ENCODE measurements around the gene TLCD4.

TLCD4 gene

DNA sequence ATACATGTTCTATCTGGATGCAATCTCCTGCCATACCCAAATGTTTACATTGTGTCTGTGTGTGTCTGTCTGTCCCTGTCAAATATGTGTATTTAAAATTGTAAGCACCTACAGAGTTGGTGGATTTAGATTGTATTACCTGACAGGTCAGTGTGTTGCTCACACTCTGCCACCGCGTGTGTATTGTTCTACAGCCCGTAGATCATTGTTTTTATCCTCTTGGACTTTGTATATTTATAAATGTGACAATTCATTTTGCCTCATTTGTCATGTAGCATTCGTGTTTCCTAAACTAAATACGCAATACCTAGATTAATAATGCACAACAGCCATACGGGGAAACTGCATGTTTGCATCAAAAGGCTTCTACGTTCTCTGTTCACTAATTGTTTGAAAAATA is 45.0 kb upstream of the TLCD4 start:
- TF ChIP-seq, protein P1, sequence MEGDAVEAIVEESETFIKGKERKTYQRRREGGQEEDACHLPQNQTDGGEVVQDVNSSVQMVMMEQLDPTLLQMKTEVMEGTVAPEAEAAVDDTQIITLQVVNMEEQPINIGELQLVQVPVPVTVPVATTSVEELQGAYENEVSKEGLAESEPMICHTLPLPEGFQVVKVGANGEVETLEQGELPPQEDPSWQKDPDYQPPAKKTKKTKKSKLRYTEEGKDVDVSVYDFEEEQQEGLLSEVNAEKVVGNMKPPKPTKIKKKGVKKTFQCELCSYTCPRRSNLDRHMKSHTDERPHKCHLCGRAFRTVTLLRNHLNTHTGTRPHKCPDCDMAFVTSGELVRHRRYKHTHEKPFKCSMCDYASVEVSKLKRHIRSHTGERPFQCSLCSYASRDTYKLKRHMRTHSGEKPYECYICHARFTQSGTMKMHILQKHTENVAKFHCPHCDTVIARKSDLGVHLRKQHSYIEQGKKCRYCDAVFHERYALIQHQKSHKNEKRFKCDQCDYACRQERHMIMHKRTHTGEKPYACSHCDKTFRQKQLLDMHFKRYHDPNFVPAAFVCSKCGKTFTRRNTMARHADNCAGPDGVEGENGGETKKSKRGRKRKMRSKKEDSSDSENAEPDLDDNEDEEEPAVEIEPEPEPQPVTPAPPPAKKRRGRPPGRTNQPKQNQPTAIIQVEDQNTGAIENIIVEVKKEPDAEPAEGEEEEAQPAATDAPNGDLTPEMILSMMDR (IDR thresholded peaks at IDR 0.05; ENCODE audit: low read depth, low read length, missing control alignments): no peak
- Histone ChIP-seq H3K36me3 (replicated peaks) (no peaks in the 10 kb centered on the region), H3K27me3 (replicated peaks) (no peaks in the 10 kb centered on the region), H3K27ac (peak overlapping the region; percentile 94), H3K4me3 (ENCODE audit: low read depth, low read length) (peak overlapping the region; percentile 76)
- no peak for DNase-seq
- in situ Hi-C loops (cut with HindIII; ENCODE audit: low pct_ligation_motif_present, low sequenced_read_pairs): no loop called here

DNA sequence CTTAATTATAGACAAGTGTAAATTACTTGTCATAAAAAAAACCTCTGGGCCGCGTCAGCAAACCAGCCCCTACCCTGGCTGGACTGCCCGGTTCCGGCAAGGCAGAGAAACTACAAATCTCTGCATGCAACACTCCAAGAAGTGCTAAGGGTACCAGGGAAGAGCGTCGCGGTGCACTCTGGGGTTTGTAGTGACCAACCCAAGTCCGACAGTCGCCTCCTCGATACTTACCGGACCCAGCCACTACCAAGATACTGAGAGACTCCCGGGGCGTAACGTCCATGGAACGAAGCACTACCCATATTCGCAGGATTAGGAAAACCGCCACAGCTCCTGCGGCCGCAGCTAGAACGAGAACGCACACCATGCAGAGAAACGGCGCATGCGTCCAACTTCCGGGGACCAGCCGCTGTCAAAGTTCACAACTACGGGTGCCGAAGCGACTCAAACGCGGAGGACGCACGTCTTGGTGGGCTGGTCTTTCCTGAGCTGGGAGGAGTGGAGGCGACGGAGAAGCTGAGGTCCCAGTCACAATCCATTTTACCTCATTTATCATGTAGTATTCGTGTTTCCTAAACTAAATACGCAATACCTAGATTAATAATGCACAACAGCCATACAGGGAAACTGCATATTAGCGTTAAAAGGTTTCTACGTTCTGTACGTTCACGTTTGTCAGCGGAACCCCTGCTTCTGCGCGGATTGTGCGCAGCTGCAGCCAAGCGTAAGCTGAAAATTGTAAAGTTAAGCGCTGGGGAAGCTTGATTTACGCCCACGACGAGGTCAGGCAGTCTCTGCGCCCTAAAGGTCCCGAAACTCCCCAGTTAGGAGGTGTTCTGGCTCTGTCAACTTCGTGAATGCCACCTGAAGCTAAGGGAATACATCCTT is 44.4 kb upstream of the TLCD4 start, which contains the start of gene ALG14:
Gene ALG14, minus strand, starts transcription at position 420 of the 888 bp plus-strand sequence. Its CDS starts 53 bp downstream, at position 367.
- no peaks in the 10 kb centered on the region for H3K36me3 ChIP-seq (replicated peaks)
- peak; percentile 95 for DNase-seq
- in situ Hi-C loops (cut with HindIII; ENCODE audit: low pct_ligation_motif_present, low sequenced_read_pairs): no loop called here

DNA sequence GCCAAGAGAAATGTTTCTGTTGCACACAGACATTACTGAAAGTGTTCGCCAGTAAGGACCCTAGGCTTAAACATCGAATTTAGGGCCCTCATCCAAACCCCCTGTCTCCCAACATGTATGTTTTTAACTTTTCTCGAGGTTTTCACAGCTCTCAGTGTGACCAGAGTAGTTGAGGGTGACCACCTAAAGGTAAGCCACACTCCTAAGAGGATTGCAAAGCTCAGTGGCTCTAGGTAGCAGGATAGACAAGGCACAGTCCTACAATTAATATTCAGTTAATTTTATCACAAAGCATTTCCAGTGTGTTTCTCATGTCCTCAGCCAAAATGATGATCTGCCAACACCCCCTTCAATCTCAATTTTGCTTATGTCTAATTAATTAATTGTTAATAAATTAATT is 43.7 kb upstream of the TLCD4 start:
- peaks cover 1% of the 10 kb centered on the region for H3K27me3 ChIP-seq (replicated peaks)
- DNase-seq: no peak
- in situ Hi-C loops (cut with HindIII; ENCODE audit: low pct_ligation_motif_present, low sequenced_read_pairs): no loop called here

More for the DNA sequence above, 44.4 kb upstream of the TLCD4 start, which contains the start of gene ALG14:
- no peaks in the 10 kb centered on the region for H3K27me3 ChIP-seq (replicated peaks)
- TF ChIP-seq, protein P1 (IDR thresholded peaks at IDR 0.05; ENCODE audit: low read depth, low read length, missing control alignments): no peak
- peak within 1 kb of the TSS; percentile 94 for H3K27ac ChIP-seq
- H3K4me3 ChIP-seq (ENCODE audit: low read depth, low read length): peak within 1 kb of the TSS; percentile 76

DNA sequence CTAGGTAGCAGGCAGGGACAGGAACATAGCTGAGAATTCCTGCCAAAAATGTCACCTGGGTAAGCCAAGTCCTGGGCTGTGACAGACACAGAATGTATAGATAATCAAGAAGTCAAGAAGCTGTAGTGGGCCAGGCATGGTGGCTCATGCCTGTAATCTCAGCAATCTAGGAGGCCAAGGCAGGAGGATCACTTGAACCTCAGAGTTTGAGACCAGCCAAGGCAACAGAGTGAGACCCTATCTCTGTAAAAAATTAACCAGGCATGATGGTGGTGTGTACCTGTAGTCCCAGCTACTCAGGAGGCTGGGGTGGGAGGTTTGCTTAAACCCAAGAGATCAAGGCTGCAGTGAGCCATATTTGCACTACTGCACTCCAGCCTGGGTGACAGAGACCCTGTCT is 41.1 kb upstream of the TLCD4 start:
- no peak overlapping the region for H3K27ac ChIP-seq
- H3K27me3 ChIP-seq (replicated peaks): peaks cover 4% of the 10 kb centered on the region
- in situ Hi-C loops (cut with HindIII; ENCODE audit: low pct_ligation_motif_present, low sequenced_read_pairs): loop anchor here (25.0 kb wide), 1 partner anchor 161 kb away; the partner anchor contains the start of gene RWDD3
- no peak overlapping the region for H3K4me3 ChIP-seq (ENCODE audit: low read depth, low read length)
- no peaks in the 10 kb centered on the region for H3K36me3 ChIP-seq (replicated peaks)
- TF ChIP-seq, protein P1 (IDR thresholded peaks at IDR 0.05; ENCODE audit: low read depth, low read length, missing control alignments): no peak
- no peak for DNase-seq

More for the DNA sequence above, 43.7 kb upstream of the TLCD4 start:
- no peaks in the 10 kb centered on the region for H3K36me3 ChIP-seq (replicated peaks)
- TF ChIP-seq, protein P1 (IDR thresholded peaks at IDR 0.05; ENCODE audit: low read depth, low read length, missing control alignments): no peak
- H3K27ac ChIP-seq: no peak overlapping the region
- H3K4me3 ChIP-seq (ENCODE audit: low read depth, low read length): peak overlapping the region; percentile 76

DNA sequence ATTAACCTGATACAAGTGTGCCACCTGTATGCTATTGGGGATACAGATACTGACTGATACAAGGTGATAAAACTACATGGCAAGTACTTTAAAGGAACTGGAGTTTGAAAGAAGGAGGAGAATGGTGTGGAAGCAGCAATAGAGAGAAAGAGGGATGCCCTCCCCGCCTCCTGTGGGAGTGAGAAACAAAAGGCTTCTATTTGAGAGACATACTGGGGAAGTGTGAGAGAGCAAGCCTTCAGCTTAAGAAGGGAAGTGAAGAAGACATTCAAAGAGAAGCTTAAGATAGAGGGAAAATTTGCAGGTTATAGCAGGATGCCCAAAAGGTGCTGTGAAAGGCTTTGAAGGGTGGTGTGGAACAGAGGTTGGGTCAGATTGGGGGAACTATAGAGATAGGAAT is 36.7 kb upstream of the TLCD4 start:
- Histone ChIP-seq H3K27me3 (replicated peaks) (peaks cover 4% of the 10 kb centered on the region), H3K4me3 (ENCODE audit: low read depth, low read length) (no peak overlapping the region), H3K27ac (no peak overlapping the region), H3K36me3 (replicated peaks) (no peaks in the 10 kb centered on the region)
- in situ Hi-C loops (cut with HindIII; ENCODE audit: low pct_ligation_motif_present, low sequenced_read_pairs): loop anchor here (25.0 kb wide), 1 partner anchor 157 kb away; the partner anchor contains the start of gene RWDD3
- DNase-seq: no peak
- TF ChIP-seq, protein P1 (IDR thresholded peaks at IDR 0.05; ENCODE audit: low read depth, low read length, missing control alignments): no peak
